ENCODE data around the gene MTA1.

- no peak for TF ChIP-seq CTCF (IDR thresholded peaks at IDR 0.05; ENCODE audit: insufficient read depth, low read length, poor library complexity, severe bottlenecking)
- no peak for TF ChIP-seq EZH2phosphoT487 (conservative IDR thresholded peaks at IDR 0.05; ENCODE audit: low read length)
Observed at GRCh38 chr14:105490267-105490571, 70.6 kb downstream of the MTA1 start.

All from SU-DHL-6 (cell line).